Stimulated activated CD8-positive, alpha-beta memory T cell treated with anti-CD3 and anti-CD28 coated beads, Interleukin-4, amount 100 ng/mL, for 4 hours (primary cell): Measurements from ENCODE around the gene FYB1.
"Not testable (repeated sequence)": the region's sequence is repeated elsewhere in the genome, so short reads cannot be mapped to it uniquely, and the experiment has no call there.

Source experiments
- DNase-seq, 2 donors: peaks; one replicate each; pipeline ENCODE4 v3.0.0-alpha.2; 2020; ENCODE audit warnings: low read depth in 2 of 2, low spot score in 1 of 2

FYB1 gene

GRCh38 chr5:39189292-39189955 is 29.9 kb downstream of the FYB1 start:
- DNase-seq = no peak

GRCh38 chr5:39187831-39188731 is 31.3 kb downstream of the FYB1 start:
- no peak for DNase-seq

- no peak for DNase-seq
Measured at GRCh38 chr5:39186722-39187539, 32.4 kb downstream of the FYB1 start.

- no peak for DNase-seq
Measured at GRCh38 chr5:39186289-39186688, 33.1 kb downstream of the FYB1 start.

- no peak for DNase-seq
Measured at GRCh38 chr5:39185761-39186160, 33.6 kb downstream of the FYB1 start.

GRCh38 chr5:39179561-39179960 is 39.8 kb downstream of the FYB1 start:
- DNase-seq = not testable (repeated sequence)

GRCh38 chr5:39178861-39179260 is 40.5 kb downstream of the FYB1 start:
- no peak for DNase-seq

GRCh38 chr5:39178171-39178570 is 41.2 kb downstream of the FYB1 start:
- DNase-seq = no peak

GRCh38 chr5:39177631-39177964 is 41.8 kb downstream of the FYB1 start:
- no peak for DNase-seq

GRCh38 chr5:39176759-39177630 is 42.4 kb downstream of the FYB1 start:
- no peak for DNase-seq

GRCh38 chr5:39175273-39175955 is 43.9 kb downstream of the FYB1 start:
- no peak for DNase-seq

GRCh38 chr5:39173069-39173468 is 46.3 kb downstream of the FYB1 start:
- DNase-seq = no peak

- DNase-seq = no peak
Measured at GRCh38 chr5:39172593-39172992, 46.8 kb downstream of the FYB1 start.

- DNase-seq = no peak
Measured at GRCh38 chr5:39171647-39172046, 47.7 kb downstream of the FYB1 start.

- no peak for DNase-seq
Measured at GRCh38 chr5:39169081-39169480, 50.3 kb downstream of the FYB1 start.

- DNase-seq = no peak
Measured at GRCh38 chr5:39167972-39168342, 51.4 kb downstream of the FYB1 start.

GRCh38 chr5:39167141-39167971 is 52.0 kb downstream of the FYB1 start:
- DNase-seq = no peak

- no peak for DNase-seq
Measured at GRCh38 chr5:39164529-39165402, 54.6 kb downstream of the FYB1 start.
